SK-N-DZ (cell line): Measurements from ENCODE around the gene RD3L.
A peak's percentile ranks its signal among the peaks of the same experiment; 100 is the strongest.
"Not testable (repeated sequence)": the region's sequence is repeated elsewhere in the genome, so short reads cannot be mapped to it uniquely, and the experiment has no call there.

Experiments used
- DNase-seq: peaks from one replicate; pipeline ENCODE4 v3.0.0-alpha.2; 2015; ENCODE audit warnings: low spot score

RD3L gene

DNA sequence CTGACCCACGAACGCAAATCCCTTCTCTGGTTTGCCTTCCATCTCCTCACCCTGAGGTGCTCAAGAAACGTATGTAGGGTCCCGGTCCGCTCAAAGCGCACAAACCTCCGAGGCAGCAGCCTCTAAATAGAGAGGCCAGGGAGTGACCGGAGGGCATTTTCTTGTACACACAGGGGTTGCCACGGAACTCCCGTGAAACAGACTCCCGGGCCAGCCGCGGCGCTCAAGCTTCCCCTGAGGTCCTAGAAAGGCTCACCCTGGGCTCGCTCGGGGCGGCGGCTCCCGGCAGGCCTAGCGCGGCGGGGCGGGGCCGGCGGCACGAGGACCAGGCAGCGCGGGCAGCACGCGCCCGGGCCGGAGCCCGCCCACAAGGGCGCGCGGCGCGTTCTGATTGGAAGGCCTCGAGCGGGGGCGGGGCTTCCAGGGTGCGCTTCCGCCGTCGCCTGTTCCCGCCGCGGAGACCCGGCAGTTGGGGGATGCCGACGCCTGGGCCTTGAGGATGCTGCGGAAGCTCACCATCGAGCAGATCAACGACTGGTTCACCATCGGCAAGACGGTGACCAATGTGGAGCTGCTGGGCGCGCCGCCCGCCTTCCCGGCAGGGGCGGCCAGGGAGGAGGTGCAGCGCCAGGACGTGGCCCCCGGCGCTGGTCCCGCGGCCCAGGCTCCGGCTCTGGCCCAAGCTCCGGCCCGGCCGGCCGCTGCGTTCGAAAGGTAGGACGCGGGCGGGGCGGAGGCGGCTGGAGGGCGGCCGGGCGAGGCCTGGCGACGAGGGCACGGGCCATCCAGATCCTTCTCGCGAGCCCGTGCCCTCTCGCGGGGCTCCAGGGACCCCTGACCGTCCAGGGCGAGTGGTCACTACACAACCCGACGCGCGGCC is 14.1 kb downstream of the RD3L start, which contains the start of gene TDRD9:
Gene TDRD9, plus strand, starts transcription at position 446 of the 880 bp plus-strand sequence. Its CDS starts 54 bp downstream, at position 500.
- DNase-seq: no peak

DNA sequence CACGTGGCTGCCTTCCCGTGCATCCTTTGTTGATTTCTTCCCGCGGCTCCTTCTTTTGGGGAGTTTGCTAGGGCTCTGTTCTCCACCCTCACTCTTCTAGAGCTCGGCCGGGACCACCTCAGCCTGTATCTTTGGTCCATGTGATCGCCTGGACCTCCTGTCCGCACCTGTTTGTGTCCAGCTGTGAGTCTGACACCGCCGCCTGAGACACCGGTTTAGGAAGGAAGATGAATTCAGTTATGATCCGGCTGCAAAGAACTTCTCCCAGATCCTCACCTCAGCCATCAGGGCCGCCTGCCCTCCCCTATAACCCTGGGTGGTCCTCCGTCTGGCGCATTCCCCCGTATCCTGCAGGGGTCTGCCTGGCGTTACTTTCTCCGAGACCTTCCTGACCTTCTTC is 14.8 kb downstream of the RD3L start:
- DNase-seq: no peak

DNA sequence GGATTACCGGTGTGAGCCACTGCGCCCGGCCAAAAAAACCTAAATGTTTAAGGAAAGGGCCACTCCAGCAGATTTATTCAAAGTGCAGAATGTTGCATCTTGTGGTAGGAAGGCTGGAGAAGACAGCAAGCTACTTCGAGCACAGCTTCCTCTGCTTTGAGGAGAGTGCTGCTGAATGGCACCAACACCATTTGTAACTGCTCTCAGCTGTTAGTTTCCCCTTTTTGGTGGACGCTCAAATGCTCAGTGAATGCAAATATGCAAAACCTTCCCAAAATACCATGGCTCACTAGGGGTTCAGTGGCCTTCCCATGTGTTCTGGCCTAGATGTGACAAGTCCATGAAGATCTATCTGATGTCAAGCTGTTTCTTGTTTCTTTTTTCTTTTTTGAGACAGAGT is 17.0 kb downstream of the RD3L start:
- no peak for DNase-seq

DNA sequence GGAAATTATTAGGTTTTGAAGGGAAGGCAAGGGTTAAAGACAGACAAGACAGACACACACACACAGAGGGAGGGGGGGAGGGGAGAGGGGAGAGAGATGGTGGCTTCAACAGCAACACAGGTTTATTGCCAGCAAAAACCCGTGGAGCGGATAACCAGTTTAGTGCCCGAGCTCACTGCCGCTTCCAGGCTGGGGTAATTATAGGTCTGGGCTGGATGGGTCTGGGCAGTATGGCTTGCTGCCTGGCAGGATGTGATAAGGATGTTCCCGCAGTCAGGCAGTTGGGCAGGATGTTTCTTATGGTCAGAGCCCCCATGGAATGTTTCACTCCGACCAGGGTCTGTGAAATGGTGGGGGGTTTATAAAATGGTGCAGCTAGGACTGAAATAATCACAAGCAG is 18.5 kb downstream of the RD3L start:
- DNase-seq: peak; percentile 19

DNA sequence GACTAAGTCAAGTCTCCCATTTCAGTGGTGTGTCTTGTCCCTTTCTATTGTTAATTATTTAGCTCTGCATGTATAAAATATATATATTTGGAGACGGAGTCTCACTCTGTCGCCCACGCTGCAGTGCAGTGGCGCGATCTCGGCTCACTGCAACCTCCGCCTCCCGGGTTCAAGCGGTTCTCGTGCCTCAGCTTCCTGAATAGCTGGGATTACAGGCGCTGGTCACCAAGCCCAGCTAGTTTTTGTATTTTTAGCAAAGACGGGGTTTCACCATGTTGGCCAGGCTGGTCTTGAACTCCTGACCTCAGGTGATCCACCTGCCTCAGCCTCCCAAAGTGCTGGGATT is 20.5 kb downstream of the RD3L start:
- not testable (repeated sequence) for DNase-seq

DNA sequence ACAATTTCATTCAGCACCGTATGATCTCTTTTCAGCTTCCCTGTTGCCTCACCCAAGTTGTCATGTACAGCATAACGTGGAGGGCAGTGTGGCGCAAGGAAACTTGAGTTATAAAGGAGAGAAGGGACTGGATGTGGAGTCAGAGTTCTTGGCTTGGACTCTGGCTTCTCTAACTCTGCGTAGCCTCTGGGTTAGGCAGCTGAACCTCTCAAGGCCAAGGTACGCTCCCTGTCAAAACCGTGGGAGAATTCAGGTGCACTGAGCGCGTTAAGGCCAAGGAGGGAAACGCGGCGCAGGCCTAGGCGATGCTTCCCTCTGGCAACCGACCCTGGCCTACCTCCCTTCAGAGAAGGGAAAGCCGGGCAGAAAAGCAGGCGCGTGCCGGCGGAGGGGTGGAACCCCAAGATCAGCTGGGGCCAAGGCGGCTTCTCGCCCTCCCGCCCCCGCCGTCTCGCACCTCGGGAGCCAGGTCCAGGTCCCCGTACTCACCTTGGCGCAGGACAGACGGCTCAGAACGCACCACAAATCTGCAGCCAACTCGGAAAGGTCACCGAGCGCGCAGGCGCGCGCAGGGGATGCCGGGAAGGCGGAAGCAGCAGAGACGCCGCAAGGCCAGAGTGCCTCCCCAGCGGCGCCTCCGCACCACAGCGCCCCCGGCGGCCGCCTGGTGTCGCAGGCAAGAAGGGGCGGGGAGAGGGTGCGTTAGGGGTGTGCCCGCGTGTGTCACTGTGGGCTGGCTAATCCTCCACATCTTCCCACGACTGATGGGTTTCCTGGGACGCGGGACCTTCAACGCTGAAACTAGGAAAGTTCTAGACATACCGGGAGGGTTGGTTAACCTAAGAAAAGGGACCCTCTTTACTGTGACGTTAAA is 21.1 kb downstream of the RD3L start:
- DNase-seq: peak; percentile 80

DNA sequence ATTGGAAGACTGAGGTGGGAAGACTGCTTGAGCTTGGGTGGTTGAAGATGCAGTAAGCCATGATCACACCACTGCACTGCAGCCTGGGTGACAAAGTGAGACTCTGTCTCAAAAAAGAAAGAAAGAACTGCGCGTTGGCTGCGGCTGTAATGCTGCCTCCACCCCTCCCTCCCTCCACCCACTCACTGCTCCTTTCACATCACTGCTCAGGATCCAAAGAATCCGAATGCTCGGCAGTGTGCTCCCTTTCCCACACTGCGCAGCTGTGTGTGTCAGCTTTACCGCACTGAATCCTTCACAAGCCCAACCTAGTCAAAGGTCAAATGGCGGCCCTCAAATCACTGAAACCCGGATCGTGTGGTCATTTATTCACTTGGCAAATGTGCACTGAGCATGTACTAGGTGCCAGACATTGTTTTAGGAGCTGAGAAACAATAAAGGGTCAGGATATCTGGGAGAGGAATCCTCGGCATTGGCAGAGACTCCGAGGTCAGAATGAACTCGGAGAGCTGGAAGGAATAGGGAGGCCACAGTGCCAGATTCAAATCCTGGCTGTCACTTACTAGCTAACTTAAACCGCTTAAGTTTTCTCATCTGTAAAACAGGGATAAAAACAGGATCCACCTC is 25.6 kb downstream of the RD3L start:
- DNase-seq: no peak

DNA sequence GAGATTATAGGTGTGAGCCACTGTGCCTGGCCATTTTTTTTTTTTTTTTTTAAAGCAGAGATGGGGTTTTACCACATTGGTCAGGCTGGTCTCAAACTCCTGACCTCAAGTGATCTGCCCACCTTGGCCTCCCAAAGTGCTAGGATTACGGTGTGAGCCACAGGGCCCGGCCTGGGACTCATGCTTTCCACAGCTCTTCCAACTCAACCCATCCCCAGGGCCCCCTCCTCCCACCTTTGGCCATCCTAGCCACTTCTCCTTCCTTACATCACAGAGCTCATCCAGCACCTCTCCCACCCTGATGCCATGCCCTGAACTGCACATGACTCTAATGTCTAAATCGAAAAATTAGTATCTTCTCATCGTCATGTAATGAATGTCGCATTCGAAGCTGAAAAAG is 26.7 kb downstream of the RD3L start:
- DNase-seq: no peak

DNA sequence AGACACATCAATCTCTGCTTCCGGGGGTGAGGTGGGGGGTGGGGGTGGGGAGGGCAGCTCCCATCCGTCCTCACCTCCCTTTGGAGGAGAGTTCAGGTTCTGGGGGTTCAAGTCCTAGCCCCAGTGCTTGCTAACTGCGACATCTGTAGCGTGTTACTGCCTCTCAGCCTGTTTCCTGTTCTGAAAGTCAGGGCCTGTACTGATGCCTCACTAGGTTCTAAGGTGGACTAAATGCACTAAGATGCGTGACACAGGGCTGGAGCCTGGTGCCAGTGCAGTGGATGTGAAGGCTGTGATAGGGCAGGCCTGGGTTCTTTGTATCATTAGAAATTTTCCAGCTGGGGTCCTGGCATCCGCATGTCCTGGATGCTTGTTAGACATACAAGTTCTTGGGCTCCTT is 31.3 kb downstream of the RD3L start:
- DNase-seq: no peak

DNA sequence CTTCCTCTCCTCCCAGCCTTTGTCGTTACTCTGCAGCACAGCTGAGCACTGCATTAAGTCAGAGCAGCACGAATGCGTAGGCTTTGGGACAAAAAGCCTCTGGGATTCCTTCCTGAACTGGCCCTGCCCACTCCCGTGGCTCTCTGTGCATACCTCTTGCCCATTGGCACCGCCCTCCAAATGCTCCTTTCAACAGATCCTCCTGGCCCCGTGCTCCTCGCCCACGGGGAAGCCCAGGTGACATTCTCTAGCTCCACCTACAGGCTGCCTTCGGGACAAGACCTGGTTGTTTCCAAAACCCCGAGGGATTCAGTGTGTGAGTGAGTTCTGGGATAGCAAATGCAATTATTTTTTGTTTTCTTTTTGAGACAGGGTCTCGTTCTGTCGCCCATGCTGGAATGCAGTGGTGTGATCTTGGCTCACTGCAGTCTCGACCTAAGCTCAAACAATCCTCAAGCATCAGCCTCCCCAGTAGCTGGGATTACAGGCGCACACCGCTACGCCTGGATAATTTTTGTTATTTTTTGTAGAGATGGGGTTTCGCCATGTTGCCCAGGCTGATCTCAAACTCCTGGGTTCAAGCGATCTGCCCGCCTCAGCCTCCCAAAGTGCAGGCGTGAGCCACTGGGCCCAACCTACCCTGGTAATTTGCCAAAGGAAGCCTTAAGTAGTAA is 31.9 kb downstream of the RD3L start:
- DNase-seq: peak; percentile 57

DNA sequence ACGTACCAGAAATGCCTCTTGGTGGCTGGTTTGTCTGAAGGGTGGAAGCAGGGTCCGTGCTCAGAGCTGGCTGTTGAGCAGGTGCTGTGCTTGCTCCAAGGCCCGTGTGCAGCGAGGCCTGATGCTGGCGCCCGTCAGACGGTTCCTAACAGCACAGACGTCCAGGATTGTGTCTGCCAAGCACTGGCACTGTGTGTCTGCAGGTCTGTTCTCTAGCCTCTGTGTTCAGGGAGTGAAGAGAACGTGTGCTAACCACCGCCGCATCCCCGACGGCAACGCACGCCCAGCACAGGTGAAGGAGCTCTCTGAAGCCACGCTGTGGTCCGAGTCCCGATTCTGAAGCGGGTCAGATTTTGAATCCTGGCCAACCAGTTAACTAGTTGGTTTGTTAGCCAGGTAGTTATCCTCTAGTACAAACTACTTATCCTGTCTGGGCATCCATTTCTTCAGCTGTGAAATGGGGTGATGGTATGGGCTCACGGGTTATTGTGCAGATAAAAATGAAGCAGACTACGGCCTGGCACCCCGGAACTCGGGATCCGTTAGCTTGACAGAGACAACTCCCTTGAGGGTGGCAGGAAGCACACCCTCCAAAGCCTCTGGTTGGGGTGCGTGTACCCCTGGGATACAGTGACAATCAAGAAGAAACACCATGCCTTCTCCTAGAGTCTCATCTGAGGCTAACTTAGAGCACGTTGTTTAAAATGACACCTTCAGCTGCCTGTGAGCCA is 32.6 kb downstream of the RD3L start:
- no peak for DNase-seq

DNA sequence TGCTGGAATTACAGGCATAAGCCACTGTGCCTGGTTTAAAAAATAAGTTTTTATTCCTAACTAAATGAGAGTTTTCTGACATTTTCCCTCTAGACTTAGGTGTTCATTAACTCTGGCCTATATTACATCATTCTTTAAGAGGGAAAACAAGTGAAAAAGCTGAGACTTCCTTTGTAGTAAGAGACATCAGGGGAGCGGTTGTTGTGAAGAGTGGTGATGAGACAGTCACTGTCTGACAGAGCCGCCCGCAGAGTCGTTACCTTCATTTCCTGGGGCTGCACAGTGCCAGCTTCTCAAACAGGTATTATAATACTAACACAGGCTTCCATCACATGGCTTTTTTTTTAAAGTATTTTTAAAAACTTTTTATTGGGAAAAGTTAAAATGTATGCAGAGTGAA is 33.7 kb downstream of the RD3L start:
- DNase-seq: no peak

DNA sequence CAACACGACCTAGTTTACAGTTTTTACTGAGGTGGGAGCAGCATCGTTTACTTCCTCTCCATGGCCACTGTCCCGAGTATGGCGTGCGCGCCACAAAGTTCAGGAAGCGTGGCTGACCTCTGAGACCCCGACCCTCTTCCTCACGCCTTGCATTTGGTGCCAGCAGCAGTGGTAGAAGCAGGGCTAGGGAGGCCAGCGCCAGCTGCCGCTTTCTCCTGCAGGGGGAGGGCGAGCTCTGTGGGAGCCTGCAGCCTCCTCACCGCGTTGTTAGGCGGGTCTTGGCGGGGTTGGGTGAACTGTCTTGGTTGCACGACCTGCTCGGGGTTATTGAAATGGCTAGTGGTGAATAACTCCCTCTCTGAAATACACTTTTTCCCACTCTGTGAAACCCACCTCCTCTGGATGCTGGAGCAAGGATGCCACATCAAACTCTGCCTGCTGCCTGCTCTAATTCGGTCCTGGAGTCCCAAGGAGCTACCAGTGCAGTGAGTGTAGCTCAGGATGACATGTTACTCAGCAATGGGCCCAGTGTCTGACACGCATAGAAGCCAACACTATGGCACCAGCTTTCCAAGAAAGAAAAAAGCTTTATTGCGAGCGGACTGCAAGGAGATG is 36.4 kb downstream of the RD3L start:
- peak; percentile 43 for DNase-seq

DNA sequence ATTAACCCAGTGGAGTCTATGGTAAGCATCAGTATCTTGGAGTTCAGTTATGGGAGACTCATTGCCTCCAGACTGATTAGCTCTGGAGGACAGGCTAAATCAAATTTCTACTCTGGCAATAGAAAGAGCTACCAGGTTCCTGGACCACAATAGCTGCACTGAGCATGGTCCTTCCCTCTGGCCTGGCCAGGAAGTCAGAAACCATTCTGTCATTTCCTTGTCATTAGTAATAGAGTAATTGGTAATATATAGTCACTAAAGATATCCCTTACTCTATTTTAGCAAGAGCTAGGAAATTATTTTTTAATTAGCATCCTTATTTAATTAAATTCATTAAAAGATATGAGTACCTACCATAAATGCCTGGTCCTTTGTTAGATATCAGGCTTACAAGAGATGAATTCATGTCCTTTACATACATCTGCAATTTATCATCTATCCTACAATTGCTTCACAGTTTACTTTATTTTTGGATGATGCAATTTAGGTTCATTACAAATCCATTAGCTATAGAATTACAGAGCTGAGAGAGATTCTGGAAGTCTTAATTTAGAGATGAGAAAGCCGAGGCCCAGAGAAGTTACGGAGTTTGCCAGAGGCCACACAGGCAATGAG is 37.7 kb downstream of the RD3L start:
- DNase-seq: peak; percentile 52

DNA sequence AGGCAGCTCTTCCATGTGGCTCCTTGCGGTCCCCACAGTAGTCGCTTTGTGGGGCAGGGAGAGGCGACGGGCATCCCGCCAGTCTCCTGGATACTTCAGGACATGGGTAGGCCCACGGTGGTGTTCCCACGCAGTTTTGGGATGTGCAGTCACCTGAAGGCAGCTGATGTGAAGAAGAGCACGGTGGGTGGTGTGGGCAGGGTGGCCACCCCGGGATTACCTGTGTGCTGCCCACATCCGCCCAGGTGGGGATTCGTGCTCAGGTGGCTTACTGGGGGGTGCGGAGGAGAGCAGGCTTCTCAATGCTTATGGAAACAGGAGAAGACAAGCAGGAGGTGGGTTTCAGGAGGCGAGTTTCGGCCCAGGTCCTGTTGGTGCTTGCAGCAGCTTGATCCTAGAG is 42.5 kb downstream of the RD3L start:
- no peak for DNase-seq

DNA sequence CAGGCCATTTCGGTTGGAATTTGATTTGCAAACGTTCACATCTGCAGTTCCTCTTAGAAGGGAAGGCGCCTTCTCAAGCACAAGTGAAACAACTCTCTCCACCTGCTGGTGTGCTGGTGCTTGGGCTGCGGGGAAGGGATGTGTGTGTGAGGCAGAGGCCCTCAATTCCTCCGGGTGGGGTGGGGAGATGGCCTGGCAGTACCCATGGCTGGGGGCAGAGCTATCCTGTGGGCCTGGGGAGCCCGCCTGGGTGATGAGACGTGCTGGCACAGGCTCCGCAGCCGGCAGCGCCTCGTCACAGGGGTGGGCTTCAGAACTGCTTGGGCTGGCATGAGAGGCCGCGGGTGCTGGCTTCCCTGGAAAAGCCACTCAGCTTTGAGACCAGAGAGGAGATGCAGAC is 43.0 kb downstream of the RD3L start:
- no peak for DNase-seq

DNA sequence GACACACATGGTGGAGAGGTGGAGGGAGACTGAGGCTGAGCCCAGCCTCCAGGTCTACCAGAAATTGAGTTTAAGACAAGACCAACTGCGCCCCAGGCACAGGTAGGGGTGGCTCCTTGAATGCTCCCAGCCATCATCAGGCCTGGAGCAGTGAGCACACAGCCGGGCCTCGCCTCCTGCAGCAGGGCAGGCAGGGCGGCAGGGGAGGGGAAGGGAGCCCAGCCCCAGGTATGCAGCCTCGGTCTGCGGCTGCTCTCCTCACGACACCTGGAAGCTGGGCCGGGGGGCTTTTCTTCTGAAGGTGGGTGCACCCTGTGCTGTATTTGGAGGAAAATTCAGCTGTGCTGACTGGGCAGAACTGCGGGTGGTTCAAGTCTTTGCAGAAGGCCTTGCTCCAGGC is 43.6 kb downstream of the RD3L start:
- DNase-seq: no peak

DNA sequence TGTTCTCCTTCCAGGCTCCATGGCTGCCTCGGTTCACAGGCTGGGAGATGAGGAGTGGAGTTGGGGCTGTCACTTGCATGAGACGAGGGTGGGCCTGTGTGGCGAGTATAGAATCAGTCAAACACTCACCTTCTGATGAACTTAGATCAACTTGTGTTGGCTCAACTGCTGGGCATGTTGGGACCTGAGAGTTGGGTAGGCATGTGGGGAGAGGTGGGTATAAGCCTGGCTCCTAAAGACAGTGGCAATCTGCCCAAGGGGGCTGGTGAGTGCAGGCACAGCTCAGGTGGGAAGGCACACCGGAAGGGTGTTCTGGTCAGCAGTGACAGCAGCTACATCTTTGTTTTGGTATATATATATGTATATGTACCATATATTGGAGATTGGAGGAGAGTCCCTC is 44.1 kb downstream of the RD3L start:
- no peak for DNase-seq

DNA sequence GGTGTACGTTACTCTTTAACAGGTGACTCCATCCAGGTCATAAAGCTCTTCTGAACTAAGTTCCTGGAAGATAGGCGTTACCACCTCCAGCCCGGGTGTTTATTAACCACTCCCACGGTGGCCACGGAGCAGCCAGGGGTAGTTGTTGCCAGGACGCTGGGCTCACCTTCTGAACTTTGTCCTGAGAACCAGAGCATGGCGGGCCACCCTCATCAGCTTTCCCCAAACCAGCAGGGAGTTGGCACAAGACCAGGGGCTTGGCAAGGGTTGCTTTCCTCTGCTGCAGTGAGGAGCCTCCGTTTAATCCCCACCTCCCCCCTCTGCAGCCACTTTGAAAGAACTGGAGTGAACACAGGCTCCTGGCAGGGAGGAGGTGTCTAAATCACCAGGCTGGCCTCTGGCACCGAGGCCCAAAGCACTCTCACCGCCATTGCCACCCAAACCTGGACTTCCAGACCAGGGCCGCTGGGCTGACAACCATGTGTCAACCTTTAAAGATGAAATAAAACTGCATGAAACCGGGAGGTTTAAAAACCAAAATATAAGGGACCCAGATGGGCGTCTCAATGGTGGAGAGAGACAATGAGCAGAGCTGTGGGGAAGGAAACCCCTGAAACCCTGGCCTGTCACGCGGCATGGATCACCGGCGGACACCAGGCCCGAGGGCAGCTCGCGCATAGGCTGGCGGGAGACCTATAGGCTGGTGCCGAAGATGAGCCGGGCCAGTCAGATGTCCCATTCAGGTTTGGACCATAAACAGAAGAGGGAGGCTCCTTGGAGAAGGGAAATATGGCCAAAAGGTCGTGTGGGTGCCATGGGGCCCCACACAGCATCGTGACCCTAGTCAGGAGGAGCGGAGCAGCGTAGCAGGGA is 45.0 kb downstream of the RD3L start:
- DNase-seq: no peak
